Osteocyte (in vitro differentiated cells): ENCODE measurements around the gene ZMIZ1. TPM values are rescaled to one million over a fixed set of nuclear protein-coding genes. Genes with fewer than 3 reads are reported as not detected.

Source experiments
- DNase-seq: peaks from one replicate; pipeline ENCODE4 v3.0.0; 2021; ENCODE audit warnings: mixed read lengths; ENCODE audit not compliant: unreplicated experiment; ENCODE audit errors: extremely low spot score
- H3K27ac Mint-ChIP-seq: one replicate; pipeline ENCODE4 v1.8.0; 2021; ENCODE audit warnings: mild to moderate bottlenecking, mixed read lengths; ENCODE audit not compliant: unreplicated experiment
- H3K27me3 Mint-ChIP-seq: one replicate; pipeline ENCODE4 v1.8.0; 2021; ENCODE audit warnings: mixed read lengths; ENCODE audit not compliant: unreplicated experiment
- H3K36me3 Mint-ChIP-seq: one replicate; pipeline ENCODE4 v1.8.0; 2021; ENCODE audit warnings: mixed read lengths; ENCODE audit not compliant: unreplicated experiment
- H3K4me1 Mint-ChIP-seq: one replicate; pipeline ENCODE4 v1.8.0; 2021; ENCODE audit warnings: mixed read lengths; ENCODE audit not compliant: unreplicated experiment
- H3K4me3 Mint-ChIP-seq: one replicate; pipeline ENCODE4 v1.8.0; 2021; ENCODE audit warnings: mild to moderate bottlenecking, moderate library complexity, mixed read lengths; ENCODE audit not compliant: unreplicated experiment
- H3K9me3 Mint-ChIP-seq: one replicate; pipeline ENCODE4 v1.8.0; 2021; ENCODE audit warnings: mixed read lengths; ENCODE audit not compliant: unreplicated experiment
- CTCF ChIP-seq: fragments of 200-600 bp; sonication (generic); IDR thresholded peaks from 2 replicates; pipeline ENCODE4 v1.5.0; 2021; ENCODE audit warnings: antibody characterized with exemption, mild to moderate bottlenecking, moderate library complexity
- total RNA-seq: library from RNA; stranded (reverse); gene quantifications from 2 replicates; pipeline ENCODE4 v1.2.1, GENCODE V29; 2021

Gene ZMIZ1
- total RNA-seq, 1 donor from 2014 or later = 90.5 TPM

GRCh38 chr10:79128241-79128922 lies 59.6 kb downstream of the ZMIZ1 start:
- Mint-ChIP-seq H3K9me3 (no peaks in the 10 kb centered on the region), H3K27me3 (no peaks in the 10 kb centered on the region), H3K27ac (no peak overlapping the region), H3K4me1 (peaks cover 81% of the 10 kb centered on the region), H3K36me3 (peaks cover 24% of the 10 kb centered on the region), H3K4me3 (no peak overlapping the region)
- no peak for TF ChIP-seq CTCF
- no peak for DNase-seq

GRCh38 chr10:79128923-79129305 lies 60.1 kb downstream of the ZMIZ1 start:
- Mint-ChIP-seq H3K36me3 (peaks cover 24% of the 10 kb centered on the region), H3K4me1 (peaks cover 79% of the 10 kb centered on the region), H3K9me3 (no peaks in the 10 kb centered on the region), H3K27ac (peak overlapping the region; percentile 70), H3K4me3 (no peak overlapping the region), H3K27me3 (no peaks in the 10 kb centered on the region)
- DNase-seq = no peak
- TF ChIP-seq CTCF = no peak

- Mint-ChIP-seq H3K9me3 (no peaks in the 10 kb centered on the region), H3K27me3 (no peaks in the 10 kb centered on the region), H3K4me1 (peaks cover 73% of the 10 kb centered on the region), H3K4me3 (peak overlapping the region; percentile 40), H3K27ac (peak overlapping the region; percentile 70), H3K36me3 (peaks cover 22% of the 10 kb centered on the region)
- no peak for DNase-seq
- TF ChIP-seq CTCF = no peak
Observed at GRCh38 chr10:79129361-79129997, 60.7 kb downstream of the ZMIZ1 start.

- H3K4me1 Mint-ChIP-seq = peaks cover 69% of the 10 kb centered on the region
- TF ChIP-seq CTCF = no peak
- no peak for DNase-seq
- H3K36me3 Mint-ChIP-seq = peaks cover 19% of the 10 kb centered on the region
- peak overlapping the region; percentile 12 for H3K27ac Mint-ChIP-seq
- no peaks in the 10 kb centered on the region for H3K27me3 Mint-ChIP-seq
- H3K4me3 Mint-ChIP-seq = no peak overlapping the region
- H3K9me3 Mint-ChIP-seq = no peaks in the 10 kb centered on the region
Observed at GRCh38 chr10:79130255-79130654, 61.5 kb downstream of the ZMIZ1 start.

GRCh38 chr10:79130846-79131245 lies 62.1 kb downstream of the ZMIZ1 start:
- Mint-ChIP-seq H3K9me3 (no peaks in the 10 kb centered on the region), H3K27ac (no peak overlapping the region), H3K36me3 (peaks cover 17% of the 10 kb centered on the region), H3K4me1 (peaks cover 69% of the 10 kb centered on the region), H3K27me3 (no peaks in the 10 kb centered on the region), H3K4me3 (no peak overlapping the region)
- TF ChIP-seq CTCF = no peak
- no peak for DNase-seq
